GM19324 (cell line): Measurements from ENCODE around the gene CPNE9.

Experiments used
- ATAC-seq: cut with Tn5 transposase; IDR thresholded peaks from one replicate; pipeline ENCODE4 v1.9.1; 2021; ENCODE audit warnings: mild to moderate bottlenecking, moderate library complexity; ENCODE audit not compliant: unreplicated experiment, low FRiP score

Gene CPNE9

GRCh38 chr3:9743548-9743947, 39.9 kb downstream of the CPNE9 start:
- no peak for ATAC-seq

GRCh38 chr3:9744162-9744561, 40.5 kb downstream of the CPNE9 start:
- no peak for ATAC-seq

- ATAC-seq: no peak
Observed at GRCh38 chr3:9745521-9745920, 41.9 kb downstream of the CPNE9 start.

- ATAC-seq: no peak
Observed at GRCh38 chr3:9746330-9746729, 42.7 kb downstream of the CPNE9 start.

- ATAC-seq: no peak
Observed at GRCh38 chr3:9747267-9747666, 43.6 kb downstream of the CPNE9 start.

GRCh38 chr3:9748031-9748430, 44.4 kb downstream of the CPNE9 start:
- ATAC-seq: no peak

- no peak for ATAC-seq
Observed at GRCh38 chr3:9749296-9749644, 45.6 kb downstream of the CPNE9 start.

- ATAC-seq: peak; percentile 93
Observed at GRCh38 chr3:9749645-9750555, 46.3 kb downstream of the CPNE9 start, which contains the start of gene OGG1. OGG1 (plus strand) TSS chr3:9749952; CDS start chr3:9750287, 335 bp downstream.

- ATAC-seq: no peak
Observed at GRCh38 chr3:9750556-9751411, 47.2 kb downstream of the CPNE9 start.

- no peak for ATAC-seq
Observed at GRCh38 chr3:9754678-9755077, 51.0 kb downstream of the CPNE9 start.

GRCh38 chr3:9757427-9757826, 53.8 kb downstream of the CPNE9 start:
- ATAC-seq: no peak

GRCh38 chr3:9760779-9761505, 57.3 kb downstream of the CPNE9 start:
- ATAC-seq: no peak

GRCh38 chr3:9761919-9762318, 58.3 kb downstream of the CPNE9 start:
- no peak for ATAC-seq

- no peak for ATAC-seq
Observed at GRCh38 chr3:9762871-9763270, 59.2 kb downstream of the CPNE9 start.

GRCh38 chr3:9765865-9766264, 62.2 kb downstream of the CPNE9 start:
- ATAC-seq: no peak

GRCh38 chr3:9767418-9767817, 63.8 kb downstream of the CPNE9 start:
- ATAC-seq: no peak

GRCh38 chr3:9768141-9768775, 64.6 kb downstream of the CPNE9 start:
- ATAC-seq: no peak

GRCh38 chr3:9769012-9769411, 65.4 kb downstream of the CPNE9 start:
- ATAC-seq: no peak

GRCh38 chr3:9769426-9770275, 66.0 kb downstream of the CPNE9 start, which contains the start of gene CAMK1:
CAMK1 (minus strand) TSS chr3:9769947; CDS start chr3:9767749, 2,198 bp downstream.
- no peak for ATAC-seq
